Effector memory CD4-positive, alpha-beta T cell (primary cell): ENCODE measurements around the gene CDH13.

Experiments
- DNase-seq, 3 donors: peaks; one replicate each; pipeline ENCODE4 v3.0.0-alpha.2; 2020
- H3K27ac ChIP-seq: 2 replicates; pipeline ENCODE4 v1.7.0; 2013; ENCODE audit warnings: mild to moderate bottlenecking, low read length, moderate library complexity; ENCODE audit not compliant: insufficient read depth, poor library complexity, severe bottlenecking
- H3K27me3 ChIP-seq: replicated peaks from 2 replicates; pipeline ENCODE4 v1.7.0; 2013; ENCODE audit warnings: mild to moderate bottlenecking, low read length; ENCODE audit not compliant: insufficient read depth, control insufficient read depth, poor library complexity, severe bottlenecking
- H3K36me3 ChIP-seq: 2 replicates; pipeline ENCODE4 v1.7.0; 2013; ENCODE audit warnings: mild to moderate bottlenecking, low read length, moderate library complexity; ENCODE audit not compliant: control insufficient read depth, insufficient read depth
- H3K4me1 ChIP-seq: 2 replicates; pipeline ENCODE4 v1.7.0; 2013; ENCODE audit warnings: low read length, mild to moderate bottlenecking; ENCODE audit not compliant: control insufficient read depth, insufficient read depth, poor library complexity, severe bottlenecking
- H3K4me3 ChIP-seq: 2 replicates; pipeline ENCODE4 v1.7.0; 2013; ENCODE audit warnings: low read length, low read depth, mild to moderate bottlenecking; ENCODE audit not compliant: insufficient read depth, poor library complexity, severe bottlenecking
- H3K9me3 ChIP-seq: 2 replicates; pipeline ENCODE4 v1.7.0; 2013; ENCODE audit warnings: mild to moderate bottlenecking, low read length, moderate library complexity; ENCODE audit not compliant: control insufficient read depth

CDH13 gene

DNA sequence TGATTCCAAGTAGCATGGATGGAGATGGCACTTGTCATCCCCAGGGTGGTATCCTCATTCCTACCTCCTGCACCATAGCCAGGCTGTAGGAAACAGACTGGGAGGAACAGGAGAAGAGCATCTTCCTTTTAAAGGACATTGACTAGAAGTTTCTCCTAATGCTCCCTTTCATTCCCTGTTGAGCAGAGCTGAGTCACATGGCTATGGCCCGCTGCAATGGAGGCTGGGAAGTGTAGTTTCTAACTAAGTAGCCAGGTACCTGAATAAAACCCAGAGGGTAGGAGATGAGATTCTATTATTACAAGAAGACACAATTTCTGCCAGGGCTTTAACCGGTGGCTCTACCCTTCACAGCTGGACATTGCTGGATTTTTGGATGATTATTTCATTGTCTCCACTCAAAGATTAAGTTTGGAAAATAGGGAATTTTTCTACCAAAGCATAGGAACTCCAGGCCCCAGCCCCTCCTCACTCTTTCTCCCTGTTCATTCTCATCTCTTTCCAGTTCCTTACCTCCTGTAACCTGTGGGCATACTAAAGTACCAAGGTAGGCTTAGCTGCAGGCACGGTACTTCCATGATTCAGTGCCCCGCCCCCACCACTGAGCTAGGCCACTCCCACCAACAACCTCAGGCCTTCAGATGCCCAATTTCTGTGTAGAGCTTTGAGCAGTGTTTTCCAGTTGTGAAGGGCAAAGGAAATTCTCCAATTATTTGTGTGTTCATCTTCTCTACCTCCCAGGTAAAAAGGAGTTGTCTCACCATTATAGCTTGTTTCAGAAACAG, 378.3 kb downstream of the CDH13 start:
- no peaks in the 10 kb centered on the region for H3K27me3 ChIP-seq

GRCh38 chr16:83005653-83006160, 378.9 kb downstream of the CDH13 start:
- no peak overlapping the region for H3K4me3 ChIP-seq
- H3K27ac ChIP-seq: no peak overlapping the region
- H3K36me3 ChIP-seq: no peaks in the 10 kb centered on the region
- H3K9me3 ChIP-seq: no peaks in the 10 kb centered on the region
- no peaks in the 10 kb centered on the region for H3K27me3 ChIP-seq
- no peaks in the 10 kb centered on the region for H3K4me1 ChIP-seq
- DNase-seq: no peak

More for the DNA sequence above, 378.3 kb downstream of the CDH13 start:
- no peak for DNase-seq
- no peaks in the 10 kb centered on the region for H3K4me1 ChIP-seq
- H3K9me3 ChIP-seq: no peaks in the 10 kb centered on the region
- no peak overlapping the region for H3K4me3 ChIP-seq
- H3K27ac ChIP-seq: no peak overlapping the region
- H3K36me3 ChIP-seq: no peaks in the 10 kb centered on the region

GRCh38 chr16:83010776-83011720, 384.3 kb downstream of the CDH13 start:
- Histone ChIP-seq H3K4me1 (no peaks in the 10 kb centered on the region), H3K27me3 (no peaks in the 10 kb centered on the region), H3K9me3 (no peaks in the 10 kb centered on the region), H3K36me3 (no peaks in the 10 kb centered on the region), H3K4me3 (no peak overlapping the region), H3K27ac (no peak overlapping the region)
- DNase-seq: no peak

DNA sequence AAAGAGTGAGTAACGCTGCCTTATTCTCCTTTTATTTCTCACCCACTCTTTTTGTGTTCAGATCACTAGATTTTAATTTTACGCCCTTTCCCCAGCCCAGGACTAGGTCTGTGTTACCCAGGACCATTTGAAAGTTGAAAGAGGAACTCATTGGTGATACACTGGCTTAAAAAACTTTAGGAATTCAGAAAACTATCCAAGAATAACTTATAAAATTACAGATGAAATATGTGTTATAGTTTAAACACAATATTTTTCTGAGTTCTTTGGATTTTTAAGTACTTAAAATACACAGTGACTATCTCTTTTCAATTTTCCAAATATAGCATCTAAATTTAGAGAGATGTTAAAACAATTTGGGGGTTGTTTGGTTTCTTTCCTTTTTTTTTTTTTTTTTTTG, 385.2 kb downstream of the CDH13 start:
- Histone ChIP-seq H3K27ac (no peak overlapping the region), H3K9me3 (no peaks in the 10 kb centered on the region), H3K4me3 (no peak overlapping the region), H3K27me3 (no peaks in the 10 kb centered on the region), H3K36me3 (no peaks in the 10 kb centered on the region), H3K4me1 (no peaks in the 10 kb centered on the region)
- no peak for DNase-seq

- H3K27ac ChIP-seq: no peak overlapping the region
- H3K27me3 ChIP-seq: no peaks in the 10 kb centered on the region
- no peaks in the 10 kb centered on the region for H3K4me1 ChIP-seq
- H3K36me3 ChIP-seq: no peaks in the 10 kb centered on the region
- no peaks in the 10 kb centered on the region for H3K9me3 ChIP-seq
- no peak overlapping the region for H3K4me3 ChIP-seq
- DNase-seq: no peak
These were observed 386.3 kb downstream of the CDH13 start for GRCh38 chr16:83013071-83013470.

GRCh38 chr16:83019963-83020362, 393.2 kb downstream of the CDH13 start:
- no peaks in the 10 kb centered on the region for H3K36me3 ChIP-seq
- H3K4me3 ChIP-seq: no peak overlapping the region
- no peak overlapping the region for H3K27ac ChIP-seq
- H3K27me3 ChIP-seq: no peaks in the 10 kb centered on the region
- no peak for DNase-seq
- no peaks in the 10 kb centered on the region for H3K9me3 ChIP-seq
- no peaks in the 10 kb centered on the region for H3K4me1 ChIP-seq

DNA sequence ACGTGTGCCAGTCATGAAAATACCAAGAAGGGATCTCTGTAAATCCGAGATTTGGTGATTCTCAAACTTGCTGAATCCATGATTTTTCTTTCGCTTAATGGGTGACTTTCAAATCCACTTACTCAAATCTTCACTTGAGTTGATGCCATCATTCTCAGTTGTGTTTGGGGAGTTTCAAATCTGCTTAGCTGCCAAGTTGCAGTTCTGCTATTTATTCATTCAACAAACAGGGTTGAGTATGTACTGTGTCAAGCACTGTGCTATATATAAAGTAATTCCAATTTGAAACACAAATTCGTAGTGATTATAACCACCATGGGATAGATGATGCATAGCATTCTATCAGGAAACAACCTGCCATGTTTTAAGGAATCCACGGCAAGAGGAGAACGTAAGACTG, 394.3 kb downstream of the CDH13 start:
- no peak for DNase-seq
- H3K36me3 ChIP-seq: no peaks in the 10 kb centered on the region
- H3K27ac ChIP-seq: no peak overlapping the region
- H3K4me1 ChIP-seq: no peaks in the 10 kb centered on the region
- no peaks in the 10 kb centered on the region for H3K9me3 ChIP-seq
- no peak overlapping the region for H3K4me3 ChIP-seq
- no peaks in the 10 kb centered on the region for H3K27me3 ChIP-seq

DNA sequence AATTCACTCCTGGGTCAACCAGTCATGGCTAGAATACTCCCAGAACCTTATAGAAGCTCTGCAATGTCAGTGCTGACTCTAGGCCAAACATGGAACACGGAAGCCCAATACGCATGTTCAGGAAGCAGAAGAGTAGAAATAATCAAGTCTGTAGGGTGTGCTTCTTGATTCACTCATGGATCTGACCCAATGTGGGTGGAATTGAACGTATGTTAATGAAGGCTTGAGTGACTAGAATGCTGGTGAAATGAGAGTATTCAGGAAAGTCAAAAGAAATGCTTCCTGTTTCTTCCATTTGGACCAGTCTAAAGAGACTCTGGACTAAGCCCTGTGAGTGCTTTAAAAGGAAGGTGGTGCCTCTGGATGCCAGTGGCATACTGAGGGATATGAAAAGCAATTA, 395.0 kb downstream of the CDH13 start:
- H3K4me3 ChIP-seq: no peak overlapping the region
- H3K27me3 ChIP-seq: no peaks in the 10 kb centered on the region
- no peak overlapping the region for H3K27ac ChIP-seq
- no peak for DNase-seq
- no peaks in the 10 kb centered on the region for H3K9me3 ChIP-seq
- no peaks in the 10 kb centered on the region for H3K4me1 ChIP-seq
- no peaks in the 10 kb centered on the region for H3K36me3 ChIP-seq

GRCh38 chr16:83023011-83023410, 396.2 kb downstream of the CDH13 start:
- Histone ChIP-seq H3K4me1 (no peaks in the 10 kb centered on the region), H3K4me3 (no peak overlapping the region), H3K27ac (no peak overlapping the region), H3K27me3 (no peaks in the 10 kb centered on the region), H3K9me3 (no peaks in the 10 kb centered on the region), H3K36me3 (no peaks in the 10 kb centered on the region)
- DNase-seq: no peak

DNA sequence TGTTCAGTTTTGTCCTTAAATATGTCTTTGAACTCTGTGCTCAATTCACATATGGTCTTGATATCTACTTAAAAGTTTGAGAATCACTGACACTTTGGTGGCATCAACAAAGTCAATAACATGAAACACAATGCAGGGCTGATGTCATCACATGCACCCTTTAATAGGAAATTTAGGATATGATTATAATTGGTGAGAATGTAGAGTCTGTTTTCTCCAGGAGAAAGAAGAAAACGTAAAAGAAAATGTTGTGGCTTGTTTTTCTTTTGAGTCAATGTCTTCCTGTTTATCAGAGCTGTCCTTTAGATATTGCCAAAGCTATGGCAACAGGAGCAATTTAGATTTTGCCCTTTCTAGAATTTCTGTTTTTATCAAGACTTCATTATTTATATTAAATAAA, 396.9 kb downstream of the CDH13 start:
- Histone ChIP-seq H3K27me3 (no peaks in the 10 kb centered on the region), H3K27ac (no peak overlapping the region), H3K9me3 (no peaks in the 10 kb centered on the region), H3K36me3 (no peaks in the 10 kb centered on the region), H3K4me1 (no peaks in the 10 kb centered on the region), H3K4me3 (no peak overlapping the region)
- no peak for DNase-seq
